H1 (cell line): ENCODE data around the gene PROP1. TPM values are rescaled to one million over a fixed set of nuclear protein-coding genes. Genes with fewer than 3 reads are reported as not detected.
"Not testable (repeated sequence)": the region's sequence is repeated elsewhere in the genome, so short reads cannot be mapped to it uniquely, and the experiment has no call there.

ENCODE experiments used
- CTCF ChIA-PET: fragments of 300-600 bp; sonication (Branson Sonifier 250); formaldehyde crosslinking; loops from one replicate; lab custom pipeline; 2021; ENCODE audit not compliant: partially characterized antibody; lab: Charles Lee
- POLR2A ChIA-PET: fragments of 300-600 bp; sonication (Branson Sonifier 250); formaldehyde crosslinking; loops from one replicate; lab custom pipeline; 2021; ENCODE audit warnings: inconsistent platforms; ENCODE audit not compliant: partially characterized antibody; lab: Charles Lee
- DNase-seq, 2 experiments: peaks; one replicate each; pipeline versions ENCODE4 v3.0.0 to v3.0.0-alpha.2; 2010 to 2022; ENCODE audit warnings: low spot score in 2 of 2, low read depth in 1 of 2, mixed read lengths in 1 of 2
- FAIRE-seq: peaks from 2 replicates; lab custom pipeline; 2011; peaks lifted over from hg19 to GRCh38; lab: Jason Lieb, UNC
- H2AFZ ChIP-seq: 2 replicates; pipeline ENCODE4 v1.8.1; 2012; ENCODE audit warnings: low read length, inconsistent platforms
- H2AK5ac ChIP-seq: 2 replicates; pipeline ENCODE4 v1.6.1; 2013; ENCODE audit warnings: low read depth, low read length
- H2BK120ac ChIP-seq: replicated peaks from 2 replicates; pipeline ENCODE3; 2013; ENCODE audit warnings: low read depth, low read length, inconsistent platforms
- H2BK12ac ChIP-seq: 2 replicates; pipeline ENCODE4 v1.6.1; 2013; ENCODE audit warnings: low read depth, low read length
- H2BK15ac ChIP-seq: 2 replicates; pipeline ENCODE4 v1.6.1; 2013; ENCODE audit warnings: low read length
- H2BK20ac ChIP-seq: 2 replicates; pipeline ENCODE4 v1.6.1; 2013; ENCODE audit warnings: low read length
- H2BK5ac ChIP-seq: 2 replicates; pipeline ENCODE4 v1.6.1; 2013; ENCODE audit warnings: low read depth, low read length
- H3K14ac ChIP-seq: 2 replicates; pipeline ENCODE4 v1.6.1; 2013; ENCODE audit warnings: inconsistent platforms; ENCODE audit not compliant: insufficient read length
- H3K18ac ChIP-seq: 2 replicates; pipeline ENCODE4 v1.6.1; 2013; ENCODE audit warnings: low read length; ENCODE audit errors: extremely low read depth
- H3K23ac ChIP-seq: 2 replicates; pipeline ENCODE4 v1.6.1; 2013; ENCODE audit warnings: inconsistent platforms; ENCODE audit not compliant: insufficient read length
- H3K23me2 ChIP-seq: 2 replicates; pipeline ENCODE4 v1.6.1; 2013; ENCODE audit warnings: low read depth, low read length
- H3K27ac ChIP-seq: 2 replicates; pipeline ENCODE4 v1.6.1; 2011; ENCODE audit warnings: low read depth, low read length, inconsistent platforms
- H3K27me3 ChIP-seq, 4 experiments: replicated peaks in 1 of 4; 1 replicate in 1 of 4; 2 replicates in 3 of 4; pipeline versions ENCODE4 v1.6.1 to v1.8.1; 2011 to 2013; ENCODE audit warnings: low read length in 3 of 4, mild to moderate bottlenecking in 3 of 4, inconsistent platforms in 2 of 4, mixed read lengths in 2 of 4, moderate library complexity in 1 of 4; ENCODE audit not compliant: control insufficient read depth in 3 of 4, insufficient read depth in 3 of 4; ENCODE audit errors: extremely low read depth in 1 of 4
- H3K36me3 ChIP-seq, 4 experiments: 2 replicates each; pipeline versions ENCODE4 v1.6.1 to v1.8.1; 2011 to 2013; ENCODE audit warnings: mild to moderate bottlenecking in 4 of 4, low read length in 3 of 4, moderate library complexity in 2 of 4, control low read depth in 1 of 4, inconsistent platforms in 1 of 4; ENCODE audit not compliant: insufficient read depth in 4 of 4, control insufficient read depth in 2 of 4
- H3K4ac ChIP-seq: replicated peaks from 2 replicates; pipeline ENCODE3; 2013; ENCODE audit warnings: low read length, low read depth, mixed read lengths, inconsistent platforms; ENCODE audit not compliant: insufficient read length
- H3K4me1 ChIP-seq, 4 experiments: replicated peaks in 1 of 4; 1 replicate in 1 of 4; 2 replicates in 3 of 4; pipeline versions ENCODE4 v1.6.1 to v1.8.1; 2011 to 2013; ENCODE audit warnings: low read length in 3 of 4, inconsistent platforms in 2 of 4, mixed read lengths in 1 of 4; ENCODE audit not compliant: insufficient read depth in 4 of 4, control insufficient read depth in 3 of 4
- H3K4me2 ChIP-seq, 2 experiments: 2 replicates each; pipeline versions ENCODE4 v1.6.1 to v1.8.1; 2011 to 2013; ENCODE audit warnings: low read depth in 2 of 2, low read length in 2 of 2, control low read depth in 1 of 2, inconsistent platforms in 1 of 2, mild to moderate bottlenecking in 1 of 2; ENCODE audit not compliant: insufficient read depth in 1 of 2
- H3K4me3 ChIP-seq, 4 experiments: fragments of 200-600, 300-600 bp in 1 of 4; sonication (generic), shearing (Covaris generic), sonication (Bioruptor Twin) in 1 of 4; 2 replicates each; pipeline versions ENCODE4 v1.5.1 to v1.8.1; 2011 to 2016; ENCODE audit warnings: low read length in 4 of 4, low read depth in 3 of 4, control low read depth in 2 of 4, inconsistent platforms in 2 of 4, mild to moderate bottlenecking in 2 of 4, mixed read lengths in 1 of 4, moderate library complexity in 1 of 4; ENCODE audit not compliant: insufficient read depth in 2 of 4; ENCODE audit errors: extremely low read depth in 1 of 4
- H3K56ac ChIP-seq: replicated peaks from 2 replicates; pipeline ENCODE3; 2013; ENCODE audit warnings: low read depth, mild to moderate bottlenecking, mixed read lengths, low read length, inconsistent platforms; ENCODE audit not compliant: insufficient read length
- H3K79me1 ChIP-seq: 2 replicates; pipeline ENCODE4 v1.6.1; 2013; ENCODE audit warnings: low read depth, low read length, control low read depth
- H3K79me2 ChIP-seq, 2 experiments: 2 replicates each; pipeline versions ENCODE4 v1.6.1 to v1.8.1; 2012 to 2013; ENCODE audit warnings: low read length in 2 of 2, mild to moderate bottlenecking in 2 of 2, inconsistent platforms in 1 of 2; ENCODE audit not compliant: insufficient read depth in 2 of 2, control insufficient read depth in 1 of 2
- H3K9ac ChIP-seq, 4 experiments: replicated peaks in 1 of 4; 1 replicate in 1 of 4; 2 replicates in 3 of 4; pipeline versions ENCODE4 v1.6.1 to v1.8.1; 2011 to 2013; ENCODE audit warnings: low read depth in 3 of 4, low read length in 3 of 4, control low read depth in 2 of 4, mild to moderate bottlenecking in 2 of 4, moderate library complexity in 2 of 4, inconsistent platforms in 1 of 4; ENCODE audit errors: extremely low read depth in 1 of 4
- H3K9me3 ChIP-seq, 2 experiments: 2 replicates each; pipeline versions ENCODE4 v1.6.1 to v1.8.1; 2012 to 2013; ENCODE audit warnings: mild to moderate bottlenecking in 2 of 2, moderate library complexity in 2 of 2, control low read depth in 1 of 2, inconsistent platforms in 1 of 2, low read depth in 1 of 2, low read length in 1 of 2, mixed read lengths in 1 of 2; ENCODE audit not compliant: insufficient read depth in 2 of 2
- H4K20me1 ChIP-seq, 2 experiments: replicated peaks in 1 of 2; 2 replicates each; pipeline versions ENCODE3 to v1.8.1; 2011 to 2013; ENCODE audit warnings: inconsistent platforms in 2 of 2, low read length in 2 of 2, mild to moderate bottlenecking in 1 of 2; ENCODE audit not compliant: insufficient read depth in 2 of 2, control insufficient read depth in 1 of 2
- H4K5ac ChIP-seq: 2 replicates; pipeline ENCODE4 v1.6.1; 2013; ENCODE audit warnings: low read length, low read depth, mixed read lengths, inconsistent platforms; ENCODE audit not compliant: insufficient read length
- H4K8ac ChIP-seq: 2 replicates; pipeline ENCODE4 v1.8.0; 2013; ENCODE audit warnings: mild to moderate bottlenecking, moderate library complexity, low read length, inconsistent platforms; ENCODE audit not compliant: insufficient read depth; ENCODE audit errors: extremely low read depth
- H4K91ac ChIP-seq: replicated peaks from 2 replicates; pipeline ENCODE3; 2013; ENCODE audit warnings: low read length, mixed read lengths, inconsistent platforms; ENCODE audit not compliant: insufficient read length
- CHD2 ChIP-seq: IDR thresholded peaks from 2 replicates; pipeline ENCODE4 v1.6.1; 2012; ENCODE audit warnings: low read length, improper control_type of control experiment
- RFX5 ChIP-seq: IDR thresholded peaks from 2 replicates; pipeline ENCODE4 v1.6.1; 2011; ENCODE audit warnings: low read depth, low read length, improper control_type of control experiment, borderline replicate concordance
- WGBS, 2 experiments: shearing (Covaris generic) in 1 of 2; methylation state at CpG; one replicate each; pipeline versions ENCODE4 v1.1.6 to v1.1.7; 2013 to 2015; ENCODE audit warnings: low lambda C conversion rate in 2 of 2, mixed read lengths in 2 of 2, inconsistent platforms in 1 of 2, low coverage in 1 of 2, missing lambda C conversion rate in 1 of 2; ENCODE audit not compliant: insufficient replicate concordance in 2 of 2, insufficient coverage in 1 of 2, insufficient read length in 1 of 2; ENCODE audit errors: extremely low coverage in 1 of 2, missing lambda C conversion rate in 1 of 2; 5-methylcytosine and 5-hydroxymethylcytosine counted together
- polyA plus RNA-seq, 7 experiments: library from polyadenylated mRNA; depleted of rRNA in 3 of 7; stranded (reverse) in 5 of 7; unstranded in 2 of 7; fragments of >200 nt in 5 of 7; fragments of 200-250 nt in 2 of 7; gene quantifications; 1 replicate in 5 of 7; 2 replicates in 1 of 7; 4 replicates in 1 of 7; pipeline versions ENCODE4 v1.2.1 to v1.2.3, GENCODE V29; 2011 to 2013; ENCODE audit warnings: missing spikeins in 2 of 7, mixed read lengths in 2 of 7
- total RNA-seq: library from RNA; stranded (reverse); fragmentation: NEBNext Ultra II Directional; extraction: Animal tissue kit (Norgen Biotek cat#: 25700); gene quantifications from 2 replicates; pipeline ENCODE4 v1.2.1, GENCODE V29; 2021
- TF ChIP-seq, protein P1 (sequence below): IDR thresholded peaks from 2 replicates; pipeline ENCODE4 v1.6.1; 2012; ENCODE audit warnings: low read length, inconsistent platforms

PROP1 gene
- total and polyA plus RNA-seq, 2 of the 8 experiments (the other 6 are each of a cell fraction or from before 2014, with no cell fraction given): not detected

DNA sequence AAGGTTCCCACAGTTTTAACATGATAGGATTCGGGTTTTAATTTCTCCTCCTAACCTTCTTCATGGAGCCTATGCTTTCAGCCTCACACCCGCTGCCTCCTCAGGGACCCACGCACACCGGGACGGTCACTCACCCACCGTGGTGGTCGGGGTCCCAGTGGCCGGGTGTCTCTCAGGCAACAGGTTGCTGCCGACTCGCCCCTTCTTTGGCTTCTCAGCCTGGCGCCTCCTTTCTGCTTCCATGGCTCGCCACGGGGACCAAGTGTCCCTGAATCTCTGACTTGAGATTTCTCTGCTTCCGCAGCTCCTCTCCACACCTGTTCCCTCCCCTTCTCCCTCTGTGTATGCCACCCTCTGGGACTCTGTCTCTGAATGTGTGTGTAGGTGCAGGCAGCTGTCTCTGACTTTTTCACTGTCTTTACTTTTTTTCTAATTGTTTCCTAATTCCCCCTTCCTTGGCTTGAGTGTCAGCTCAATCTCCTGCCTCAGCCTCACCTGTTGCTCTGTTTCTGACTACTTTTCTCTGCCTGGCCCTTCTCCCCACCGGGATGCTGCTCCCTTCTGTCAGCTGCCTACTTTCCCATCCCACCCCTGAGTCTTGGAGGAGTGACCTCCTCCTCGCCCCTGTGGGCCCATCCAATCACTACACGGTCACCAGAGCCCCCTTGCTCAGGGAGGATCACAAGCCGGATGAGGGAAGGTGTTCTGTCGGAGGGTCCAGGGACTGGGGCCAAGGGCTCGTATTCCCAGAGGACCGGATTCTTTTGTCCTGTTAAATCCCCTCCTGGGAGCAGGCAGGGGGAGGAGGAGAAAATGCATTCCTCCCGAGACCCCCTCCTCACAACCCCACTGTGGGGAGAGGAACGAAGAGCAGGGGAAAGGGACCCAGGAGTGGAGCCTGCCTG, at the start of gene PROP1 (continued):
- TF ChIP-seq, protein P1, sequence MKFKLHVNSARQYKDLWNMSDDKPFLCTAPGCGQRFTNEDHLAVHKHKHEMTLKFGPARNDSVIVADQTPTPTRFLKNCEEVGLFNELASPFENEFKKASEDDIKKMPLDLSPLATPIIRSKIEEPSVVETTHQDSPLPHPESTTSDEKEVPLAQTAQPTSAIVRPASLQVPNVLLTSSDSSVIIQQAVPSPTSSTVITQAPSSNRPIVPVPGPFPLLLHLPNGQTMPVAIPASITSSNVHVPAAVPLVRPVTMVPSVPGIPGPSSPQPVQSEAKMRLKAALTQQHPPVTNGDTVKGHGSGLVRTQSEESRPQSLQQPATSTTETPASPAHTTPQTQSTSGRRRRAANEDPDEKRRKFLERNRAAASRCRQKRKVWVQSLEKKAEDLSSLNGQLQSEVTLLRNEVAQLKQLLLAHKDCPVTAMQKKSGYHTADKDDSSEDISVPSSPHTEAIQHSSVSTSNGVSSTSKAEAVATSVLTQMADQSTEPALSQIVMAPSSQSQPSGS: no peak
- TF ChIP-seq RFX5: no peak
- no peak for TF ChIP-seq CHD2

DNA sequence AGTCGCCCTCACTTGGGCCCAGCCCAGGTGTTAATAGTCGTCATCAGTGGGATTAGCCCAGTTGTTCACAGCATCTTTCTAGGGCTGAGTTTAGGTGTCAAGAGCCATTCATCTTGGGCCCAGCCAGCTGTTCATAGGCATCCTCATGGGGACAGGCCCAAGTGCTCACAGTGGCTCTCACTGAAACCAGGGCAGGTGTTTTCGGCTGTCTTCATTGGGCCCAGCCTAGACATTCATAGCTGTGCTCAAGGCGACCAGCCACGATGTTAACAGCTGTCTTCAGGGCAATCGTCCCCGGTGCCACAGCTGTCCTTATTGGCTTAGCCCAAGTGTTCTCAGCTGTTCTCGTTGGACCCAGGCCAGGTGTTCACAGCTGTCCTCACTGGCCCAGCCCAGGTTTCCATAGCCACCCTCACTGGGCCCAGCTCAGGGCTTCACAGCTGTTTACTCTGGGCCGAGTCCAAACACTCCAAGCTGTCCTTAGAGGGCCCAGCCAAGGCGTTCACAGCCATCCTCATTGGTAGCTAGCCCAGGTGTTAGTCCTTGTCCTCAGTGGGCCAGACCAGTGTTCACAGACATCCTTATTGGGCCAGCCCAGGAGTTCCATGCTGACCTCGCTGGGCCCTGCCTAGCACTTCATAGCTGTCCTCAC, 23.5 kb upstream of the PROP1 start:
- H2BK12ac ChIP-seq, H3K56ac ChIP-seq, H3K9ac ChIP-seq, H3K4ac ChIP-seq, H2AFZ ChIP-seq, H3K18ac ChIP-seq, H3K36me3 ChIP-seq, H2AK5ac ChIP-seq, H3K4me3 ChIP-seq, H3K23me2 ChIP-seq, H2BK5ac ChIP-seq, H3K27me3 ChIP-seq, H3K27ac ChIP-seq, FAIRE-seq, H4K91ac ChIP-seq, H3K79me2 ChIP-seq, H3K14ac ChIP-seq, H4K5ac ChIP-seq, POLR2A ChIA-PET, H3K79me1 ChIP-seq, H4K8ac ChIP-seq, DNase-seq, H3K4me1 ChIP-seq, H2BK120ac ChIP-seq, H3K9me3 ChIP-seq, H2BK15ac ChIP-seq, H3K4me2 ChIP-seq, CTCF ChIA-PET, H3K23ac ChIP-seq, H2BK20ac ChIP-seq, H4K20me1 ChIP-seq: not testable (repeated sequence)
- WGBS, 2 experiments: 58% methylated on average over 2 of the region's 11 CpGs; no CpG with 5 or more reads in 1 of the 2 experiments
